Cardiac muscle cell (in vitro differentiated cells and primary cell): Measurements from ENCODE around the gene SLC39A13. TPM values are rescaled to one million over a fixed set of nuclear protein-coding genes. Genes with fewer than 3 reads are reported as not detected.

Experiments
- DNase-seq, 2 donors: peaks; one replicate each; pipeline versions ENCODE4 v3.0.0 to v3.0.0-alpha.2; 2010 to 2017; ENCODE audit warnings: low read depth in 1 of 2, low spot score in 1 of 2
- H3K27ac ChIP-seq: fragments of 200-600 bp; sonication (generic); 2 replicates; pipeline ENCODE4 v1.5.1; 2016
- H3K27me3 ChIP-seq: fragments of 200-600 bp; sonication (generic); 2 replicates; pipeline ENCODE4 v1.6.0; 2016; ENCODE audit warnings: control low read depth
- H3K36me3 ChIP-seq: fragments of 200-600 bp; sonication (generic); 2 replicates; pipeline ENCODE4 v1.5.1; 2016; ENCODE audit warnings: control low read depth
- H3K4me1 ChIP-seq: fragments of 200-600 bp; sonication (generic); 2 replicates; pipeline ENCODE4 v1.8.1; 2017; ENCODE audit warnings: low read depth, mild to moderate bottlenecking, mixed run types
- H3K4me3 ChIP-seq: fragments of 200-600 bp; sonication (generic); 2 replicates; pipeline ENCODE4 v1.5.1; 2016; ENCODE audit warnings: mild to moderate bottlenecking
- H3K9me3 ChIP-seq: fragments of 200-600 bp; sonication (generic); 2 replicates; pipeline ENCODE4 v1.5.1; 2017; ENCODE audit warnings: low read depth, mild to moderate bottlenecking, control low read depth
- polyA plus RNA-seq: library from polyadenylated mRNA; unstranded; fragments of >200 nt; fragmentation: Nextera tagmentation; extraction: Ambion mirVana; gene quantifications from 2 replicates; pipeline ENCODE4 v1.2.1, GENCODE V29; 2016
- total RNA-seq: library from RNA; depleted of rRNA; stranded (reverse); fragments of >200 nt; gene quantifications from 2 replicates; pipeline ENCODE4 v1.2.3, GENCODE V29; 2016
- TF ChIP-seq, protein P1 (sequence below): IDR thresholded peaks from 2 replicates; pipeline ENCODE4 v1.5.1; 2012; ENCODE audit warnings: low read depth, mild to moderate bottlenecking, low read length

Gene SLC39A13
- total and polyA plus RNA-seq, 2 experiments from 2014 or later, result 71.7 to 86.6 TPM

- peaks cover 14% of the 10 kb centered on the region for H3K4me1 ChIP-seq
- H3K36me3 ChIP-seq, result no peaks in the 10 kb centered on the region
- TF ChIP-seq, protein P1, sequence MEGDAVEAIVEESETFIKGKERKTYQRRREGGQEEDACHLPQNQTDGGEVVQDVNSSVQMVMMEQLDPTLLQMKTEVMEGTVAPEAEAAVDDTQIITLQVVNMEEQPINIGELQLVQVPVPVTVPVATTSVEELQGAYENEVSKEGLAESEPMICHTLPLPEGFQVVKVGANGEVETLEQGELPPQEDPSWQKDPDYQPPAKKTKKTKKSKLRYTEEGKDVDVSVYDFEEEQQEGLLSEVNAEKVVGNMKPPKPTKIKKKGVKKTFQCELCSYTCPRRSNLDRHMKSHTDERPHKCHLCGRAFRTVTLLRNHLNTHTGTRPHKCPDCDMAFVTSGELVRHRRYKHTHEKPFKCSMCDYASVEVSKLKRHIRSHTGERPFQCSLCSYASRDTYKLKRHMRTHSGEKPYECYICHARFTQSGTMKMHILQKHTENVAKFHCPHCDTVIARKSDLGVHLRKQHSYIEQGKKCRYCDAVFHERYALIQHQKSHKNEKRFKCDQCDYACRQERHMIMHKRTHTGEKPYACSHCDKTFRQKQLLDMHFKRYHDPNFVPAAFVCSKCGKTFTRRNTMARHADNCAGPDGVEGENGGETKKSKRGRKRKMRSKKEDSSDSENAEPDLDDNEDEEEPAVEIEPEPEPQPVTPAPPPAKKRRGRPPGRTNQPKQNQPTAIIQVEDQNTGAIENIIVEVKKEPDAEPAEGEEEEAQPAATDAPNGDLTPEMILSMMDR, result no peak
- H3K27ac ChIP-seq, result no peak overlapping the region
- DNase-seq, result no peak
- no peak overlapping the region for H3K4me3 ChIP-seq
- no peaks in the 10 kb centered on the region for H3K27me3 ChIP-seq
- H3K9me3 ChIP-seq, result no peaks in the 10 kb centered on the region
These were observed 9.8 kb upstream of the SLC39A13 start for GRCh38 chr11:47398551-47398950.

- TF ChIP-seq, protein P1, result no peak
- DNase-seq, result peak in 1 of 2 donors; percentile 24
- no peaks in the 10 kb centered on the region for H3K27me3 ChIP-seq
- no peaks in the 10 kb centered on the region for H3K9me3 ChIP-seq
- peak overlapping the region; percentile 83 for H3K27ac ChIP-seq
- H3K4me3 ChIP-seq, result peak overlapping the region; percentile 22
- H3K36me3 ChIP-seq, result no peaks in the 10 kb centered on the region
- H3K4me1 ChIP-seq, result peaks cover 10% of the 10 kb centered on the region
These were observed 8.3 kb upstream of the SLC39A13 start for GRCh38 chr11:47399860-47400767.

DNA sequence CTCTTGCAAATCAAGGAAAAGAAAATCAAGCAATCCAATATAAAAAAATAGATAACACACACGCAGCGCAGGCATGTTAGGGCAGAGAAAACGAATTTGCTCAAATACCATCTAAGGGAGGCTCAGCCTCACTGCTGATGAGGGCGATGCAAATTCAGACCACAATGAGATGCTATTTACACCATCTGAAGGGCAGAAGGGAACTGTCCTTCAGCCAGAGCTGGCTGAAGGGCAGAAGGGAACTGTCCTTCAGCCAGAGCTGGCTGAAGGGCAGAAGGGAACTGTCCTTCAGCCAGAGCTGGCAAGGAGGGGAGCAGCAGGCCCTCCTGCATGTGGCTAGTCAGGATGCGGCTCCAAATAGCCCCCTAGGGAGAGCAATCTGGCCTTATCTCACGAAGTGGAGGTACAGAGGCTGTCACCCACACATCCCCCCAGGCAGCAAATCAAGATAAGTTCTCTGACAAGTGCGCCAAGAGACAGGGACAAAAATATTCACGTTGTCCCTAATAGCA, 7.6 kb upstream of the SLC39A13 start:
- DNase-seq, result no peak
- Histone ChIP-seq H3K9me3 (no peaks in the 10 kb centered on the region), H3K4me3 (peak overlapping the region; percentile 22), H3K36me3 (no peaks in the 10 kb centered on the region), H3K27ac (peak overlapping the region; percentile 83), H3K27me3 (no peaks in the 10 kb centered on the region), H3K4me1 (peaks cover 10% of the 10 kb centered on the region)
- TF ChIP-seq, protein P1, result no peak

DNA sequence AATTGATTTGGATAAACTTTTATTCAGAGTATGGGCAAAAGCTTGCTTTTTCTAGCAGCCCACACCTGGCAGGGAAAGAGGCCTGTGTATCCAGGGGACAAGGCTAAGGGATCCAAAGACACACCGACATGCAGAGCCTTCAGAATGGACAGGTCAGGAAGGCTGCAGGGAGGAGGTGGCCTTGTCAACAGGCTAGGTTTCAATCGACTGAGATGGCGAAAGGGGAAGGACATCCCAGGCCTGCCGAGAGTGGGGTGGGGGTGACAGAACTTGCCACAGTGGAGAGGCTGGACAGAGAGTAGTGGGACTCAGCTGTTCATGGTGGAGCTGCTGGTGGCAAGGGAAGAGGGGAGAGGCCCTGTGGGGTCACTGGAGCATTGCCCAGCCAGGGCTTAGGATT, 5.3 kb upstream of the SLC39A13 start:
- no peak for DNase-seq
- Histone ChIP-seq H3K27ac (peak overlapping the region; percentile 57), H3K27me3 (no peaks in the 10 kb centered on the region), H3K36me3 (no peaks in the 10 kb centered on the region), H3K4me1 (peaks cover 10% of the 10 kb centered on the region), H3K4me3 (no peak overlapping the region), H3K9me3 (no peaks in the 10 kb centered on the region)
- TF ChIP-seq, protein P1, result no peak

DNA sequence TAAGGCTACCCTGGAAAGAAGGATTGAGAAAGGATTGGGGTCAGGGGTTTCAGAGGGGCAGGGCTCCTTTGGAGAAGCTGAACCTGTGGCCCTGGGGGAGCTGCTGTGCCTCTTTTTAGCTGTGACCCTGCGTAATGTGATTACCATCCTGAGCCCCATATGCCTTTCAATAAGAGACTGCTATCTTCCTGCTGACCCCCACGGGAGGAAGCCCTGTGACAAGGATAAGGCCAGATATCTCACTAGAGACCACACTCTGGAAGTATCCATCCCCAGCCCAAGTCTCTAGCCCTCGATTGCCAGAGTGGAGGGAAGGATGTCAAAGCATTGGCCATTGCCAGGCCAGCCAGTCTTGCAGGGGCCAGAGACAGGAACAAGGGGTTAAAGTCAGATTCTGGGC, 4.8 kb upstream of the SLC39A13 start:
- peaks cover 10% of the 10 kb centered on the region for H3K4me1 ChIP-seq
- no peak for DNase-seq
- no peaks in the 10 kb centered on the region for H3K27me3 ChIP-seq
- TF ChIP-seq, protein P1, result no peak
- peak overlapping the region; percentile 57 for H3K27ac ChIP-seq
- H3K4me3 ChIP-seq, result no peak overlapping the region
- H3K9me3 ChIP-seq, result no peaks in the 10 kb centered on the region
- no peaks in the 10 kb centered on the region for H3K36me3 ChIP-seq
